PC-9 (cell line): ENCODE data around the gene COA3.

ENCODE experiments used
- CTCF ChIP-seq: fragments of 200-600 bp; sonication (generic); conservative IDR thresholded peaks from 2 replicates; pipeline ENCODE4 v1.6.1; 2017; ENCODE audit warnings: mixed run types, antibody characterized with exemption, mild to moderate bottlenecking, moderate library complexity
- EZH2 ChIP-seq: fragments of 200-600 bp; sonication (generic); IDR thresholded peaks from 2 replicates; pipeline ENCODE4 v1.8.0; 2017; ENCODE audit warnings: antibody characterized with exemption, low read depth

GRCh38 chr17:42798011-42798382 is 507 bp downstream of the COA3 start:
- TF ChIP-seq CTCF, result no peak
- TF ChIP-seq EZH2, result no peak
